ENCODE results near the gene GIN1.
"Not testable (repeated sequence)": the region's sequence is repeated elsewhere in the genome, so short reads cannot be mapped to it uniquely, and the experiment has no call there.

The GIN1 gene

GRCh38 chr5:103109277-103109676 is 10.7 kb downstream of the GIN1 start:
- no peak for DNase-seq

- no peak for DNase-seq
Measured at GRCh38 chr5:103108086-103108485, 11.9 kb downstream of the GIN1 start.

- DNase-seq, result no peak
Measured at GRCh38 chr5:103102234-103102633, 17.7 kb downstream of the GIN1 start.

- DNase-seq, result no peak
Measured at GRCh38 chr5:103101079-103101750, 18.7 kb downstream of the GIN1 start.

- DNase-seq, result no peak
Measured at GRCh38 chr5:103098993-103099392, 20.9 kb downstream of the GIN1 start.

- no peak for DNase-seq
Measured at GRCh38 chr5:103094737-103095136, 25.2 kb downstream of the GIN1 start.

GRCh38 chr5:103093727-103094126 is 26.2 kb downstream of the GIN1 start:
- no peak for DNase-seq

GRCh38 chr5:103092676-103093075 is 27.3 kb downstream of the GIN1 start:
- no peak for DNase-seq

GRCh38 chr5:103090791-103091190 is 29.1 kb downstream of the GIN1 start:
- DNase-seq, result no peak

- DNase-seq, result no peak
Measured at GRCh38 chr5:103089272-103089671, 30.7 kb downstream of the GIN1 start.

GRCh38 chr5:103086547-103086946 is 33.4 kb downstream of the GIN1 start:
- no peak for DNase-seq

- no peak for DNase-seq
Measured at GRCh38 chr5:103079796-103080195, 40.1 kb downstream of the GIN1 start.

GRCh38 chr5:103075442-103075841 is 44.5 kb downstream of the GIN1 start:
- no peak for DNase-seq

GRCh38 chr5:103073500-103073899 is 46.4 kb downstream of the GIN1 start:
- not testable (repeated sequence) for DNase-seq

GRCh38 chr5:103066326-103066725 is 53.6 kb downstream of the GIN1 start:
- DNase-seq, result no peak

- peak; percentile 43 for DNase-seq
Measured at GRCh38 chr5:103060424-103060954, 59.4 kb downstream of the GIN1 start.

- no peak for DNase-seq
Measured at GRCh38 chr5:103059525-103059924, 60.4 kb downstream of the GIN1 start.

- DNase-seq, result no peak
Measured at GRCh38 chr5:103057208-103058130, 62.5 kb downstream of the GIN1 start.

GRCh38 chr5:103046706-103047105 is 73.2 kb downstream of the GIN1 start:
- DNase-seq, result not testable (repeated sequence)

GRCh38 chr5:103041071-103041676 is 78.8 kb downstream of the GIN1 start:
- peak; percentile 68 for DNase-seq

- DNase-seq, result peak; percentile 26
Measured at GRCh38 chr5:103037673-103038455, 82.1 kb downstream of the GIN1 start.

- DNase-seq, result no peak
Measured at GRCh38 chr5:103036601-103037000, 83.3 kb downstream of the GIN1 start.

Data from DMS53 (cell line).